Right lobe of liver (tissue), 6 donors: Measurements from ENCODE around the gene C3orf85. TPM values are rescaled to one million over a fixed set of nuclear protein-coding genes. Genes with fewer than 3 reads are reported as not detected.
A peak's percentile ranks its signal among the peaks of the same experiment; 100 is the strongest.

Experiments used
- ATAC-seq, 4 donors: fragments of 200-7000 bp; cut with Tn5 transposase; one replicate each; pipeline ENCODE4 v1.9.1; 2020; ENCODE audit warnings: mild to moderate bottlenecking in 4 of 4, moderate library complexity in 4 of 4
- DNase-seq, 3 donors: peaks; one replicate each; pipeline ENCODE4 v3.0.0-alpha.2; 2020
- H3K27ac ChIP-seq, 3 donors: fragments of 200-600 bp; one replicate each; pipeline ENCODE4 v1.8.0; 2022
- H3K27me3 ChIP-seq, 2 donors: fragments of 200-600 bp; one replicate each; pipeline ENCODE4 v1.8.0; 2022
- H3K36me3 ChIP-seq, 4 donors: fragments of 200-600 bp; sonication (generic) in 1 of 4; one replicate each; pipeline versions ENCODE4 v1.5.1 to v1.8.0; 2017 to 2022; ENCODE audit warnings: control low read depth in 1 of 4
- H3K4me1 ChIP-seq, 4 donors: fragments of 200-600 bp; sonication (generic) in 1 of 4; one replicate each; pipeline versions ENCODE4 v1.5.1 to v1.8.0; 2017 to 2022; ENCODE audit warnings: control low read depth in 1 of 4
- H3K4me3 ChIP-seq, 3 donors: fragments of 200-600 bp; one replicate each; pipeline ENCODE4 v1.8.0; 2022
- H3K9me3 ChIP-seq, 4 donors: fragments of 200-600 bp; sonication (generic) in 1 of 4; one replicate each; pipeline versions ENCODE4 v1.5.1 to v1.8.0; 2017 to 2022; ENCODE audit warnings: control low read depth in 1 of 4
- CTCF ChIP-seq, 4 donors: fragments of 200-600 bp in 3 of 4; fragments of 450-650 bp in 1 of 4; IDR thresholded peaks; one replicate each; pipeline versions ENCODE4 v1.5.1 to v1.8.0; 2016 to 2022; ENCODE audit warnings: antibody characterized with exemption in 4 of 4, mild to moderate bottlenecking in 2 of 4
- POLR2A ChIP-seq: fragments of 450-650 bp; IDR thresholded peaks from one replicate; pipeline ENCODE4 v1.6.1; 2017; ENCODE audit warnings: antibody characterized with exemption, mild to moderate bottlenecking
- WGBS: methylation state at CpG from one replicate; pipeline ENCODE4 v1.1.6; 2018; ENCODE audit warnings: low coverage, low lambda C conversion rate; ENCODE audit not compliant: insufficient coverage; ENCODE audit errors: missing lambda C conversion rate; 5-methylcytosine and 5-hydroxymethylcytosine counted together
- intact Hi-C, 2 donors: fragments of 100-400 bp; cut with DNase I; formaldehyde crosslinking; loops; one replicate each; pipeline versions ENCODE4 v1.11.2 to v1.14.1; 2022
- total RNA-seq, 6 experiments: library from RNA; depleted of rRNA in 2 of 6; stranded (reverse); fragments of >200 nt in 2 of 6; fragmentation: NEBNext Ultra II Directional in 3 of 6; extraction: Animal tissue kit (Norgen Biotek cat#: 25700) in 3 of 6; gene quantifications; one replicate each; pipeline versions ENCODE4 v1.1.0 to v1.2.4, GENCODE V29; 2016 to 2023
- donor health status: DM: no; HTN: yes; CAD: no.
- donor health status: DM: no; HTN: no; CAD: no.
- donor health status: DM: no; HTN: no; CAD: no.
- donor health status: DM: no; HTN: yes; CAD: no.
- donor health status: DM: no; HTN: yes; CAD: no.

The C3orf85 gene
- total RNA-seq, 6 experiments from 2014 or later = 3.3 to 12.6 (median 9.5) TPM

GRCh38 chr3:109137761-109138160, 1.2 kb downstream of the C3orf85 start:
- TF ChIP-seq CTCF (IDR thresholded peaks at IDR 0.05) = peak in 1 of 4 donors; percentile 29
- TF ChIP-seq POLR2A = no peak
- no peaks in the 10 kb centered on the region for H3K36me3 ChIP-seq
- DNase-seq = no peak
- H3K4me3 ChIP-seq = peak overlapping the region in 2 of 3 donors; percentile 39 to 46
- H3K9me3 ChIP-seq = no peaks in the 10 kb centered on the region
- intact Hi-C loops = no loop called here
- H3K4me1 ChIP-seq = peaks cover 0 to 28% (median 13%) of the 10 kb centered on the region in 4 donors
- peak in 2 of 4 donors; percentile 15 to 43 for ATAC-seq
- 57% methylated on average over 2 of the region's 2 CpGs for whole genome bisulfite sequencing
- H3K27ac ChIP-seq = no peak overlapping the region
- H3K27me3 ChIP-seq = no peaks in the 10 kb centered on the region

- Histone ChIP-seq H3K27ac (no peak overlapping the region), H3K27me3 (no peaks in the 10 kb centered on the region), H3K9me3 (no peaks in the 10 kb centered on the region), H3K4me1 (peaks cover 0 to 17% (median 8%) of the 10 kb centered on the region in 4 donors), H3K4me3 (no peak overlapping the region), H3K36me3 (no peaks in the 10 kb centered on the region)
- DNase-seq = no peak
- 60% methylated on average over 2 of the region's 4 CpGs for WGBS
- intact Hi-C loops = no loop called here
- no peak for ATAC-seq
- TF ChIP-seq POLR2A (no peak), CTCF (IDR thresholded peaks at IDR 0.05) (no peak)
These were observed 3.8 kb downstream of the C3orf85 start for GRCh38 chr3:109140318-109140717.

- WGBS = 83% methylated on average over 1 of the region's 1 CpG
- no peak for DNase-seq
- Histone ChIP-seq H3K9me3 (no peaks in the 10 kb centered on the region), H3K27ac (no peak overlapping the region), H3K36me3 (no peaks in the 10 kb centered on the region), H3K4me1 (peaks cover 0 to 12% (median 0%) of the 10 kb centered on the region in 4 donors), H3K27me3 (no peaks in the 10 kb centered on the region), H3K4me3 (no peak overlapping the region)
- no peak for ATAC-seq
- TF ChIP-seq POLR2A (no peak), CTCF (IDR thresholded peaks at IDR 0.05) (no peak)
- intact Hi-C loops = no loop called here
These were observed 7.1 kb downstream of the C3orf85 start for GRCh38 chr3:109143646-109144045.

- H3K9me3 ChIP-seq = no peaks in the 10 kb centered on the region
- H3K27ac ChIP-seq = no peak overlapping the region
- no peaks in the 10 kb centered on the region for H3K36me3 ChIP-seq
- intact Hi-C loops = no loop called here
- H3K4me3 ChIP-seq = no peak overlapping the region
- peaks cover 0 to 3% (median 0%) of the 10 kb centered on the region in 4 donors for H3K4me1 ChIP-seq
- ATAC-seq (no peak), DNase-seq (no peak)
- TF ChIP-seq POLR2A (no peak), CTCF (IDR thresholded peaks at IDR 0.05) (no peak)
- 88% methylated on average over 2 of the region's 2 CpGs for WGBS
- H3K27me3 ChIP-seq = no peaks in the 10 kb centered on the region
These were observed 12.6 kb downstream of the C3orf85 start for GRCh38 chr3:109149078-109149477.

- no peak for DNase-seq
- Histone ChIP-seq H3K4me3 (no peak overlapping the region), H3K27me3 (no peaks in the 10 kb centered on the region), H3K9me3 (no peaks in the 10 kb centered on the region), H3K4me1 (peaks cover 0 to 12% (median 5%) of the 10 kb centered on the region in 4 donors), H3K27ac (no peak overlapping the region), H3K36me3 (no peaks in the 10 kb centered on the region)
- intact Hi-C loops = no loop called here
- ATAC-seq = no peak
- 79% methylated on average over 4 of the region's 4 CpGs for WGBS
- TF ChIP-seq POLR2A (no peak), CTCF (IDR thresholded peaks at IDR 0.05) (no peak)
These were observed 15.8 kb downstream of the C3orf85 start for GRCh38 chr3:109152320-109152719.
